Testis (tissue), 2 donors: Measurements from ENCODE around the gene DCBLD2.

Experiments used
- CTCF ChIP-seq, 3 experiments: fragments of 450-650 bp in 2 of 3; fragments of 200-600 bp in 1 of 3; sonication (generic) in 1 of 3; IDR thresholded peaks; one replicate each; pipeline ENCODE4 v1.5.1; 2016 to 2019; ENCODE audit warnings: antibody characterized with exemption in 3 of 3, mild to moderate bottlenecking in 2 of 3, moderate library complexity in 1 of 3
- POLR2A ChIP-seq: fragments of 450-650 bp; IDR thresholded peaks from one replicate; pipeline ENCODE4 v1.6.1; 2017; ENCODE audit warnings: antibody characterized with exemption, mild to moderate bottlenecking, moderate library complexity

DNA sequence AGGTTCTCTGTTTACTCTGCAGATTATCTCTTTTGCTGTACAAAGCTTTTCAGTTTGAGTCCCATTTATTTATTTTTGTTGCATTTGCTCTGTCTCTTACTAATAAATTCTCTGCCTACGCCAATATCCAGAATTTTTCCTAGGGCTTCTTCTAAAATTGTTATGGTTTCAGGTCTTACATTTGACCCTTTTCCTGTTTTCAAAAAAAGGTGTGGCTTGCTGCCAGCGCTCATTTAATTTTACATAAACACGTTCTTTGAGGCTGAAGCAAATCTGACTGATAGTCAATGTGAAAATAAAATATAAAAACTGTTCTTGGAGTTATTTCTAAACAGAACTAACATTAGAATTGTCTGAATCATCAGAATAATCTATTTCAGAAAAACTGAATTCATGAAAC, 32.1 kb downstream of the DCBLD2 start:
- TF ChIP-seq CTCF (IDR thresholded peaks at IDR 0.05) (no peak), POLR2A (no peak)
